NCI-H460 (cell line): ENCODE data around the gene PLK1. TPM values are rescaled to one million over a fixed set of nuclear protein-coding genes. Genes with fewer than 3 reads are reported as not detected.
A peak's percentile ranks its signal among the peaks of the same experiment; 100 is the strongest.
"Not testable (repeated sequence)": the region's sequence is repeated elsewhere in the genome, so short reads cannot be mapped to it uniquely, and the experiment has no call there.

ENCODE experiments used
- DNase-seq: peaks from one replicate; pipeline ENCODE4 v3.0.0-alpha.2; 2016; ENCODE audit warnings: low read depth; ENCODE audit errors: extremely low read depth
- total RNA-seq: library from RNA; depleted of rRNA; stranded (reverse); fragments of >200 nt; shearing (Covaris generic); gene quantifications from 2 replicates; pipeline ENCODE4 v1.2.3, GENCODE V29; 2014

Gene PLK1
- total RNA-seq, 1 experiment from 2014 or later = 66.3 TPM

- no peak for DNase-seq
Measured at GRCh38 chr16:23706439-23706838, 27.8 kb downstream of the PLK1 start.

- no peak for DNase-seq
Measured at GRCh38 chr16:23709536-23709935, 30.8 kb downstream of the PLK1 start.

- DNase-seq = no peak
Measured at GRCh38 chr16:23710008-23710407, 31.3 kb downstream of the PLK1 start.

DNA sequence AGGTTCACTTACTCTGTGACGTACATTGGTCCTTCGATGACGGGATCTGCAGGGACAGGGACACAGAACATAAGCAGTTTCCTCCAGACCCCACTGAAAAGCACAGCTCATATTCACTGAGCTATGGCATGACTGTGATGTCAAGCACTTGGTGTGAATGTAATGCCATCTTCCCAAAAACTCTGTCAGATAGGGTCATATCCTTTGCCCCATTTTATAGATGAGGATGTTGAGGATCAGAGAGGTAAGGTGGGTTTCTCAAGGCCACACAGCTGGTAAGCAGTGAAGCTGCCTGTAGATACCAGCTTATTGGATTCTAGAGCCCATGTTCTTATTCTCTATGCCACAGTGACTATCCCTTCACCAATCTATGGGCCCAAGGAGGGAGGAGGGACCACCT, 31.8 kb downstream of the PLK1 start:
- DNase-seq = no peak

DNA sequence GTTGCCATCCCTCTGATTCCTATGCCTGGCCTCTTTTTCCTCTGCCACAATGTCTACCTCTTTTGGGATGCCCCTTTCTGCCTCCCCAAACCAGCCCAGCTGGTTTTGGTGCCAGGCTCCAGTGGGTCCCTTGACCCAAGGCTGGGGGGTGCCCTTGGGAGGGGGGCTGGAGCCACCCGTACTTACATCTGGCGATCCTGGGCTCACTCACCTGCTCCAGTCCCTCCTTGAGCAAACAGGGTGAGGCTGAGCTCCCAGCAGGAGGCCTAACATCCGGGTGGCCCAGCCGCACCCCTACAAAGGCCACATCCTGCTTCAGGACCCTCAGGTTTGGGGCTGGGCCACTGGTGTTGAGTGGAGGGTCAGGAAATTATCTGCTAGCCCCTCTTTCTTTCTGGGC, 33.1 kb downstream of the PLK1 start:
- DNase-seq = no peak

DNA sequence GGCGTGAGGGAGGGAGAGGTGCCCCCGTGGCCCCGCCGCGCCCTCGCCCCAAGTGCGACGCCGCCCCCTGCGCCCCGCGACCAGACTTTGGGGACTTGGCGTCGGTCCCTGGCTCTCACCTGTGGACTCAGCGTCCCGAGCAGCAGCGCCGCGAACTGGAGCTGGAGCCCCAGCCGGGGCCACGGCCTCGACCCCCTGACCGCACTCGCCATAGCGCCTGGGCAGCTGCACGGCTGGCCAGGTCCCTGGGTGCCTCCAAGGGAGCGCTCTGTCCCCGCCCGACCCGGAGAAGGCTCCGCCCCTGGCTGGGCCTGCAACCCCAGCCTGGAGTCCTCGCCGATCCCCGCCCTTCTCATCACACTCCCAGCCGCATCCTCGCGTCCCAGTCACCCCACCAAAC, 34.3 kb downstream of the PLK1 start, which contains the start of gene ERN2:
Gene ERN2, minus strand, starts transcription at position 247 of the 400 bp plus-strand sequence. Its CDS starts 35 bp downstream, at position 212.
- no peak for DNase-seq

- no peak for DNase-seq
Measured at GRCh38 chr16:23716484-23716883, 37.8 kb downstream of the PLK1 start.

GRCh38 chr16:23722613-23723240, 44.0 kb downstream of the PLK1 start:
- not testable (repeated sequence) for DNase-seq

- DNase-seq = no peak
Measured at GRCh38 chr16:23724096-23724784, 45.6 kb downstream of the PLK1 start.

- DNase-seq = no peak
Measured at GRCh38 chr16:23724785-23725131, 46.1 kb downstream of the PLK1 start.

DNA sequence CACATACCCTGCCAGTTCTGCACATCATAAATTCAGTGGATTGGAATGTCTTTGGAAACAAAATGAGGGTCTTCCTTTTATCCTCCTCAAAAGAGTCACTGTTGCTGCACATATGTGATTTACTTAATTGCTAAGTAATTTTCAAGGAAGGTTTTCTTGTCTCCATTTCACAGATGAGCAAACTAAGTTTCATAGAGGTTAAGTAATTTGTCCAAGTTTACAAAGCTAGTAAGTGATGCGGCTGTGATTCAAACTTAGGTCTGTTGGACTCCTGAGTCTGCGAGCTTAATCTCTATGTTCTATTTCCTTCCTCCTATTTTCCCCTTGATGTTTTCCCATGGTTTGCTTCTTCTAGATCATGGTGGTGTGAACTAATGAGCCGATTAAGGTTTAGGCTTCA, 48.0 kb downstream of the PLK1 start:
- DNase-seq = no peak

DNA sequence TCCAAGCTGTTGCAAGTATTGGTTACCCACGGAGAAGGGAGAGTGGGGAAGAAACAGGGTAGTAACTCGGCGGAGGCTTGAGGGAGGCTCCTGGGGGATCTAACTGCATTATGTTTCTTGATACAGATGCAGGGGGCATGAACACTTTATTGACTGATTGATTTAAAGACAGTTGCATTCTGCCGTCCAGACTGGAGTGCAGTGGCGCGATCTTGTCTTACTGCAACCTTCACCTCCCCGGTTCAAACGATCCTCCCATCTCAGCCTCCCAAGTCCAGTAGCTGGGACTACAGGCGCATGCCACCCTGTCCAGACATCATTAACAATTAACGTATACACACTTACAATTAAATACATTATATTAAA, 49.4 kb downstream of the PLK1 start:
- DNase-seq = no peak

DNA sequence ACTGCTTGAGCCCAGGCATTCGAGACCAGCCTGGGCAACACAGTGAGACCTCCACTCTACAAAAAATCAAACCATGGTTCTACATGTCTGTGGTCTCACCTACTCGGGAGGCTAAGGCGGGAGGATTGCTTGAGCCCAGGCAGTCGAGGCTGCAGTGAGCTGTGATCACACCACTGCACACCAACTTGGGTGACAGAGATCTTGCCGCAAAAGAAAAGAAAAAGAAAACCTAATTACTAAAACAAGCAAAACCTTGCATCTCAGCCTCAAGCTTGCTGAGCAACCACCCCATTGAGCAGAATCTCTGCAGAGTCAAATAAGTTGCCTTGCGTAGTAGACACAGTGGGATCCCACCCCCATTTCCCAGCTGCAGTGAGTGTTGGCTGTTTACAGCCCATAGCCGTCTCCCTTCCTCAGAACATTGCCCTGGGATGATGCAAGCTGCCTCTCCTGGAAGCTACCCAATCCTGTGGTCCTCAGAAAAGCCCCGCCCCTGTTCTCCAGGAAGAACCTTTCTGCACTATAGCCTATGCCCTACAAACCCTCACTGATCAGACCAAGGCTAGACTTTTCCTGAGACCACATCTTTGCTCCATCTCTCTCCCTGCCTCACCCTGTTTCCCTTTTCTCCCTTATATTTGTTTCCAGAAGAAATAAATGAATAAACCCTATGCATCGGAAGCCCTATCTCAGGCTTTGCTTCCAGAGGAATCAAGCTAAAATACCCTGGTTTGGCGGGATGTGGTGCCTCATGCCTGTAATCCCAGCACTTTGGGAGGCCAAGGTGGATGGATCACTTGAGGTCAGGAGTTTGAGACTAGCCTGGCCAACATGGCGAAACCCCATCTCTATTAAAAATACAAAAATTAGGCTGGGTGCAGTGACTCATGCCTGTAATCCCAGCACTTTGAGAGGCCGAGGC, 51.1 kb downstream of the PLK1 start:
- DNase-seq = peak; percentile 36

- no peak for DNase-seq
Measured at GRCh38 chr16:23734176-23734893, 55.6 kb downstream of the PLK1 start.

GRCh38 chr16:23737423-23738028, 58.8 kb downstream of the PLK1 start:
- DNase-seq = not testable (repeated sequence)

DNA sequence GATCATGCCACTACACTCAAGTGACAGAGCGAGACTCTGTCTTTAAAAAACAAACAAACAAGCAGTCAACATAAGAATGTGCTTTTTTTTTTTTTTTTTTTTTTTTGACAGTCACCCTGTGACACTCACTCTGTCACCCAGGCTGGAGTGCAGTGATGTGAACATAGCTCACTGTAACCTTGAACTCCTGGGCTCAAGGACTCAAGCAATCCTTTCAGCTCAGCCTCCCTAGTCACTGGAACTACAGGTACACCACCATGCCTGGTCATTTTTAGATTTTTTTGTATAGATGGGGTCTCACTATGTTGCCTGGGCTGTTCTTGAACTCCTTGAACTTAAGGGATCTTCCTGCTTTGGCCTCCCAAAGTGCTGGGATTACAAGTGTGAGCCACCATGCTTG, 60.8 kb downstream of the PLK1 start:
- DNase-seq = no peak
